ENCODE results near the gene TBC1D8. TPM values are rescaled to one million over a fixed set of nuclear protein-coding genes. Genes with fewer than 3 reads are reported as not detected.

Gene TBC1D8
- total RNA-seq, 5 donors from 2014 or later (not counting 1 experiment from before 2014, with no cell fraction given) = 0.40 to 2.1 (median 2.0) TPM

- 80% methylated on average over 1 of the region's 4 CpGs for WGBS (ENCODE audit: insufficient coverage)
- DNase-seq = no peak
Measured at GRCh38 chr2:100963026-100963375, 188.2 kb downstream of the TBC1D8 start.

GRCh38 chr2:100962366-100963025 is 188.7 kb downstream of the TBC1D8 start:
- DNase-seq (no peak), ATAC-seq (replicated peaks in 1 of 4) (no peak)
- no peaks in the 10 kb centered on the region for H3K27me3 ChIP-seq (replicated peaks in 1 of 2; ENCODE audit: control insufficient read depth in 2 of 2, extremely low read depth in 1 of 2, insufficient read depth in 2 of 2, low read length in 1 of 2)
- H3K4me3 ChIP-seq (ENCODE audit: control insufficient read depth in 1 of 2, extremely low read depth in 1 of 2, low read length in 1 of 2) = no peak overlapping the region
- no peaks in the 10 kb centered on the region for H3K36me3 Mint-ChIP-seq
- no peaks in the 10 kb centered on the region for H3K36me3 ChIP-seq (ENCODE audit: control insufficient read depth in 2 of 2, extremely low read depth in 1 of 2, insufficient read depth in 1 of 2, low read length in 1 of 2)
- H3K27ac ChIP-seq (ENCODE audit: low read length) = no peak overlapping the region
- H3K9me3 Mint-ChIP-seq = no peaks in the 10 kb centered on the region
- no peak overlapping the region for H3K4me3 Mint-ChIP-seq
- CTCF ChIA-PET = no interaction called here
- H3K4me1 Mint-ChIP-seq = peaks cover 7 to 9% (median 8%) of the 10 kb centered on the region in 3 donors
- H3K27me3 Mint-ChIP-seq = peaks cover 0 to 3% of the 10 kb centered on the region in 2 donors
- H3K9me3 ChIP-seq = no peaks in the 10 kb centered on the region
- no peak overlapping the region for H3K27ac Mint-ChIP-seq
- POLR2A ChIA-PET = no interaction called here
- peaks cover 4 to 9% of the 10 kb centered on the region in 2 experiments for H3K4me1 ChIP-seq (ENCODE audit: control insufficient read depth in 1 of 2, extremely low read depth in 1 of 2, insufficient read depth in 2 of 2, low read length in 2 of 2)
- 93% methylated on average over 7 of the region's 12 CpGs for WGBS (ENCODE audit: insufficient coverage)

More at GRCh38 chr2:100963026-100963375, 188.2 kb downstream of the TBC1D8 start:
- no peak overlapping the region for H3K4me3 Mint-ChIP-seq
- no peaks in the 10 kb centered on the region for H3K36me3 Mint-ChIP-seq
- H3K36me3 ChIP-seq (ENCODE audit: control insufficient read depth in 2 of 2, extremely low read depth in 1 of 2, insufficient read depth in 1 of 2, low read length in 1 of 2) = no peaks in the 10 kb centered on the region
- POLR2A ChIA-PET = no interaction called here
- peaks cover 4 to 9% of the 10 kb centered on the region in 2 experiments for H3K4me1 ChIP-seq (ENCODE audit: control insufficient read depth in 1 of 2, extremely low read depth in 1 of 2, insufficient read depth in 2 of 2, low read length in 2 of 2)
- peaks cover 0 to 3% of the 10 kb centered on the region in 2 donors for H3K27me3 Mint-ChIP-seq
- H3K27me3 ChIP-seq (replicated peaks in 1 of 2; ENCODE audit: control insufficient read depth in 2 of 2, extremely low read depth in 1 of 2, insufficient read depth in 2 of 2, low read length in 1 of 2) = no peaks in the 10 kb centered on the region
- H3K4me3 ChIP-seq (ENCODE audit: control insufficient read depth in 1 of 2, extremely low read depth in 1 of 2, low read length in 1 of 2) = no peak overlapping the region
- peaks cover 7 to 9% (median 8%) of the 10 kb centered on the region in 3 donors for H3K4me1 Mint-ChIP-seq
- no peak overlapping the region for H3K27ac Mint-ChIP-seq
- CTCF ChIA-PET = no interaction called here
- ATAC-seq (replicated peaks in 1 of 4) = no peak
- H3K9me3 ChIP-seq = no peaks in the 10 kb centered on the region
- H3K27ac ChIP-seq (ENCODE audit: low read length) = no peak overlapping the region
- H3K9me3 Mint-ChIP-seq = no peaks in the 10 kb centered on the region

DNA sequence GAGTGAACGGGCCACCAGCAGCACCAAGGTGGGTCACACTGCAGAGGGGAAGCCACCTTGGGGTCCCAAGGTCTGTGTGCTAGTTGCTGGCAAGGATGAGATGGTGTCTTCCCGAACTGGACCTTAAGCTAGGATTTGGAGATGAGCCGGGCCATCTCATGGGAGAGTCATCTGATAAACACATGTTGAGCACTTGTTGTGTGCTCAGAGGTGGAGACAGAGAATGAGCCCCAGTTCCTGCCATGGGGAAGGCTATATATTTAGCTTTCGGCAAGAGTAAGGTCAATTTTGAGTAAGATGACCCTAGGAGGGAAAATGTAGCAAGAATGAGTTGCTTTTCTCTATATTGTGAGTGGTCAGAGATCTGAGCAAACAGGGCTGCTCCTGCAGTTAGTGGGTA is 190.5 kb downstream of the TBC1D8 start:
- Histone ChIP-seq H3K9me3 (no peaks in the 10 kb centered on the region), H3K27ac (ENCODE audit: low read length) (no peak overlapping the region), H3K4me1 (ENCODE audit: control insufficient read depth in 1 of 2, extremely low read depth in 1 of 2, insufficient read depth in 2 of 2, low read length in 2 of 2) (peaks cover 4 to 9% of the 10 kb centered on the region in 2 experiments), H3K36me3 (ENCODE audit: control insufficient read depth in 2 of 2, extremely low read depth in 1 of 2, insufficient read depth in 1 of 2, low read length in 1 of 2) (no peaks in the 10 kb centered on the region), H3K27me3 (replicated peaks in 1 of 2; ENCODE audit: control insufficient read depth in 2 of 2, extremely low read depth in 1 of 2, insufficient read depth in 2 of 2, low read length in 1 of 2) (peaks cover 0 to 3% of the 10 kb centered on the region in 2 experiments), H3K4me3 (ENCODE audit: control insufficient read depth in 1 of 2, extremely low read depth in 1 of 2, low read length in 1 of 2) (no peak overlapping the region)
- Mint-ChIP-seq H3K9me3 (no peaks in the 10 kb centered on the region), H3K27me3 (peaks cover 4 to 10% of the 10 kb centered on the region in 2 donors), H3K4me3 (no peak overlapping the region), H3K27ac (no peak overlapping the region), H3K36me3 (no peaks in the 10 kb centered on the region), H3K4me1 (peaks cover 7 to 9% (median 8%) of the 10 kb centered on the region in 3 donors)
- POLR2A ChIA-PET = no interaction called here
- no peak for ATAC-seq (replicated peaks in 1 of 4)
- CTCF ChIA-PET = no interaction called here
- 81% methylated on average over 3 of the region's 4 CpGs for WGBS (ENCODE audit: insufficient coverage)
- DNase-seq = no peak

DNA sequence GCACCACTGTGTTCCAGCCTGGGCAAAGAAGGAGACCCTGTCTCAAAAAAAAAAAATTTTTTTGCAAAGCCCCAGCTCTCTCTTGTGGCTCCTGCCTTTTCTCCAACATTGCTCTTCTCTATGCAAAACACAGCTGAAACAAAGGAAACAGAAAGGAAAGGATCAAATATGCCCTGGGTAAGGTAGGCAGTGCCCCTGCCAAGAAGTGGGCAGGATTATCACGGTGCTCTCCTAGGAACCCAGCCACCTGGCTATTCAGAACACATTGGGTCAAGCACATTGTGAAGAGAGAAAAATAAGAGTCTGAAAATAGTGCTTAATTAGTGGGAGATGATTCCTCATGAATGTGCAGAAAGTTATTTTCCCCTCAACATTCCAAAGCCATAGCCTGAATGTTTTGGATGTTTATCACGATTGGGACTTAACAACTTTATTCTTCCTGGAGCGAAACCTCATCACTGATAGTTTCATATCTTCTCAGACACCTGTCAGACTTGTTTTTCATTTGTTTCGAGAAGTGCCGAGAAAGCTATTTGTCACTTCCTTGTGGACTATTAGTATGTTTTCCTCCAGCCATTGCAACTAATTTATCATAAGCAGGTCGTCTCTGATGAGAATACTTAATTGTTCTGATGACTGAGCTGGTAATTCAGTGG is 191.8 kb downstream of the TBC1D8 start:
- Histone ChIP-seq H3K36me3 (ENCODE audit: control insufficient read depth in 2 of 2, extremely low read depth in 1 of 2, insufficient read depth in 1 of 2, low read length in 1 of 2) (no peaks in the 10 kb centered on the region), H3K27me3 (replicated peaks in 1 of 2; ENCODE audit: control insufficient read depth in 2 of 2, extremely low read depth in 1 of 2, insufficient read depth in 2 of 2, low read length in 1 of 2) (peaks cover 0 to 3% of the 10 kb centered on the region in 2 experiments), H3K4me3 (ENCODE audit: control insufficient read depth in 1 of 2, extremely low read depth in 1 of 2, low read length in 1 of 2) (no peak overlapping the region), H3K4me1 (ENCODE audit: control insufficient read depth in 1 of 2, extremely low read depth in 1 of 2, insufficient read depth in 2 of 2, low read length in 2 of 2) (peaks cover 4 to 9% of the 10 kb centered on the region in 2 experiments), H3K27ac (ENCODE audit: low read length) (no peak overlapping the region), H3K9me3 (no peaks in the 10 kb centered on the region)
- Mint-ChIP-seq H3K9me3 (no peaks in the 10 kb centered on the region), H3K27me3 (peaks cover 4 to 10% of the 10 kb centered on the region in 2 donors), H3K4me3 (no peak overlapping the region), H3K4me1 (peaks cover 5 to 7% (median 6%) of the 10 kb centered on the region in 3 donors), H3K27ac (peak overlapping the region in 1 of 2 donors; percentile 2), H3K36me3 (no peaks in the 10 kb centered on the region)
- CTCF ChIA-PET = no interaction called here
- no peak for DNase-seq
- 0% methylated on average over 1 of the region's 6 CpGs for WGBS (ENCODE audit: insufficient coverage)
- POLR2A ChIA-PET = interaction anchor here in 1 of 2 donors (0.5 kb wide), 1 partner anchor 41 kb away, joined by 4 read pairs; no protein-coding TSS in a partner anchor
- ATAC-seq (replicated peaks in 1 of 4) = no peak

- Histone ChIP-seq H3K4me1 (ENCODE audit: control insufficient read depth in 1 of 2, extremely low read depth in 1 of 2, insufficient read depth in 2 of 2, low read length in 2 of 2) (peaks cover 0 to 4% of the 10 kb centered on the region in 2 experiments), H3K27me3 (replicated peaks in 1 of 2; ENCODE audit: control insufficient read depth in 2 of 2, extremely low read depth in 1 of 2, insufficient read depth in 2 of 2, low read length in 1 of 2) (peaks cover 0 to 3% of the 10 kb centered on the region in 2 experiments), H3K4me3 (ENCODE audit: control insufficient read depth in 1 of 2, extremely low read depth in 1 of 2, low read length in 1 of 2) (no peak overlapping the region), H3K9me3 (no peaks in the 10 kb centered on the region), H3K36me3 (ENCODE audit: control insufficient read depth in 2 of 2, extremely low read depth in 1 of 2, insufficient read depth in 1 of 2, low read length in 1 of 2) (no peaks in the 10 kb centered on the region), H3K27ac (ENCODE audit: low read length) (no peak overlapping the region)
- Mint-ChIP-seq H3K9me3 (no peaks in the 10 kb centered on the region), H3K27ac (no peak overlapping the region), H3K4me1 (peaks cover 3 to 5% (median 4%) of the 10 kb centered on the region in 3 donors), H3K36me3 (no peaks in the 10 kb centered on the region), H3K4me3 (no peak overlapping the region), H3K27me3 (peaks cover 4 to 10% of the 10 kb centered on the region in 2 donors)
- ChIA-PET CTCF (interaction anchor here in 1 of 2 donors (0.6 kb wide), 1 partner anchor 15 kb away, joined by 5 read pairs; no protein-coding TSS in a partner anchor), POLR2A (no interaction called here)
- DNase-seq (no peak), ATAC-seq (replicated peaks in 1 of 4) (no peak)
- WGBS (ENCODE audit: insufficient coverage) = 85% methylated on average over 10 of the region's 16 CpGs
Measured at GRCh38 chr2:100957996-100958653, 193.1 kb downstream of the TBC1D8 start.

All from T-cell (primary cell).